GM06990 (cell line): Measurements from ENCODE around the gene MRPS14.

Experiments used
- DNase-seq: peaks from one replicate; pipeline ENCODE4 v3.0.0-alpha.2; 2011; ENCODE audit not compliant: insufficient read length; ENCODE audit errors: extremely low read depth
- H3K27me3 ChIP-seq: replicated peaks from 2 replicates; pipeline ENCODE4 v1.6.0; 2011; ENCODE audit warnings: low read length; ENCODE audit not compliant: control insufficient read depth, insufficient read depth
- H3K36me3 ChIP-seq: 2 replicates; pipeline ENCODE4 v1.5.1; 2011; ENCODE audit warnings: low read length; ENCODE audit not compliant: control insufficient read depth, insufficient read depth
- H3K4me3 ChIP-seq: replicated peaks from 2 replicates; pipeline ENCODE4 v1.5.1; 2011; ENCODE audit warnings: low read depth, mild to moderate bottlenecking, control low read depth, low read length
- CTCF ChIP-seq: IDR thresholded peaks from 2 replicates; pipeline ENCODE4 v1.5.1; 2011; ENCODE audit warnings: low read length, control low read depth, mild to moderate bottlenecking, inconsistent platforms; ENCODE audit not compliant: insufficient read depth, poor library complexity, severe bottlenecking

MRPS14 gene

GRCh38 chr1:175000697-175001187 lies 22.5 kb downstream of the MRPS14 start:
- no peak for DNase-seq
- Histone ChIP-seq H3K36me3 (no peaks in the 10 kb centered on the region; the same call in 1 of the 2 replicates), H3K27me3 (no peaks in the 10 kb centered on the region), H3K4me3 (peak overlapping the region; percentile 93)
- TF ChIP-seq CTCF, result no peak

GRCh38 chr1:174999936-175000696 lies 23.1 kb downstream of the MRPS14 start, which contains the start of gene CACYBP:
CACYBP (plus strand) TSS chr1:174999947; CDS start chr1:175000181, 234 bp downstream.
- no peak for TF ChIP-seq CTCF
- DNase-seq, result no peak
- peak within 1 kb of the TSS; percentile 93 for H3K4me3 ChIP-seq
- H3K36me3 ChIP-seq, result no peaks in the 10 kb centered on the region; the same call in 1 of the 2 replicates
- H3K27me3 ChIP-seq, result no peaks in the 10 kb centered on the region

- no peak for TF ChIP-seq CTCF
- no peaks in the 10 kb centered on the region for H3K36me3 ChIP-seq
- peak overlapping the region; percentile 93 for H3K4me3 ChIP-seq
- DNase-seq, result peak; percentile 99
- H3K27me3 ChIP-seq, result no peaks in the 10 kb centered on the region
Observed at GRCh38 chr1:174999216-174999935, 23.8 kb downstream of the MRPS14 start.

GRCh38 chr1:174998569-174999215 lies 24.5 kb downstream of the MRPS14 start:
- DNase-seq, result no peak
- peak; percentile 73 for TF ChIP-seq CTCF
- H3K27me3 ChIP-seq, result no peaks in the 10 kb centered on the region
- H3K4me3 ChIP-seq, result peak overlapping the region; percentile 93
- no peaks in the 10 kb centered on the region; the same call in 1 of the 2 replicates for H3K36me3 ChIP-seq

GRCh38 chr1:174997041-174997440 lies 26.2 kb downstream of the MRPS14 start:
- H3K36me3 ChIP-seq, result peaks cover 1% of the 10 kb centered on the region
- TF ChIP-seq CTCF, result no peak
- no peak for DNase-seq
- no peaks in the 10 kb centered on the region for H3K27me3 ChIP-seq
- no peak overlapping the region for H3K4me3 ChIP-seq
